ENCODE results near the gene LASP1NB.
A peak's percentile ranks its signal among the peaks of the same experiment; 100 is the strongest.

The LASP1NB gene

DNA sequence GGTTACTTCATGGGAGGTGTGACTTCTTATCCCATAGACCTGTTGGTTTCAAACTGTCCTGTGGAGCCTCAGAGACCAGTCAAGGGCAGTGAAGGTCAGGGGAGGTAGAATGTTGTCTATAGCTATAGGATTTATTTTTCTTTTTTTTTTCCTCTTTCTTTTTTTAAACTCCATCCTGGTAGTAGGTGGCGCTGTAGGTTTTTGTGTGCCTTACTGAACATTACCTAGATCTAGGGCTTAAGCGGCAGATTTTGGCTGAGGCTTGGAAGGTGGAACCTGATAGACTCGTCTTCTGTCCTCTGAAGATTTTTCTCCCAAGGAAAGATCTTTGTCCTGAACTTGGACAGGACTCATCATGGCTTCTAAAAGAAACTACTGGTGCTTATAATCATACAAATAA lies 8.2 kb upstream of the LASP1NB start:
- no CpG with 5 or more reads among the region's 3 CpGs for WGBS, 2 donors (ENCODE audit: extremely low coverage in 2 of 2, insufficient read length in 2 of 2, insufficient replicate concordance in 1 of 2)
- no peak for DNase-seq (ENCODE audit: low spot score)
- H2BK12ac ChIP-seq (ENCODE audit: low read length) = no peak overlapping the region

DNA sequence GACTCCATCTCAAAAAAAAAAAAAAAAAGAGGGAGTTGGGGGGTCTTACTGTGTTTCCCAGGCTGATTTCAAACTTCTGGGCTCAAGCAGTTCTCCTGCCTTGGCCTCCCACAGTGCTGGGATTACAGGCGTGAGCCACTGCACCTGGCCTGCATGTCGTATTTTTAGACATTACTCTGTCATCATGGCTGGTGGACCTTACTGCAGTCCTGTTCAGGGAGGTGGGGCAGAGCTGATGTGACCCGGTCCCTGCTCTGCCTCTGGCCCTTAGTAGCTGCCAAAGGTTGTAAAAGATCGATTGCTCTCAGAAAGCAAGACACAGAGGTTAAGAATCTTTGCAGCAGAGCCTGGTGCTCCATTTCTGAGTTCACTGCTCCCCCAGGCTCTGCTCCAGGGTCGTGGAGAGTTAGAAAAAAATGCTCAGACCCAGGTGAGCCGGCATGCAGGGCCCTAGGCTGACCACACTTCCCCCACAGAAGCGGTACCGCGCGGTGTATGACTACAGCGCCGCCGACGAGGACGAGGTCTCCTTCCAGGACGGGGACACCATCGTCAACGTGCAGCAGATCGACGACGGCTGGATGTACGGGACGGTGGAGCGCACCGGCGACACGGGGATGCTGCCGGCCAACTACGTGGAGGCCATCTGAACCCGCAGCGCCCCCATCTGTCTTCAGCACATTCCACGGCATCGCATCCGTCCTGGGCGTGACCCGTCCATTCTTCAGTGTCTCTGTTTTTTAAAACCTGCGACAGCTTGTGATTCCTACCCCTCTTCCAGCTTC lies 7.1 kb upstream of the LASP1NB start:
- peaks cover 21 to 65% of the 10 kb centered on the region in 2 donors for H3K36me3 ChIP-seq (replicated peaks in 1 of 2; ENCODE audit: control insufficient read depth in 2 of 2, insufficient read depth in 2 of 2, low read length in 2 of 2)
- no peak overlapping the region for H3K4ac ChIP-seq (ENCODE audit: low read length)
- H3K27me3 ChIP-seq (ENCODE audit: control insufficient read depth in 3 of 3, insufficient read depth in 3 of 3, low read depth in 1 of 3, low read length in 3 of 3) = no peaks in the 10 kb centered on the region
- no peak overlapping the region for H2BK120ac ChIP-seq (ENCODE audit: low read depth, low read length)
- no peak overlapping the region for H2BK5ac ChIP-seq (ENCODE audit: low read length)
- WGBS, 2 donors (ENCODE audit: extremely low coverage in 2 of 2, insufficient read length in 2 of 2, insufficient replicate concordance in 1 of 2) = no CpG with 5 or more reads among the region's 37 CpGs
- no peak for DNase-seq (ENCODE audit: low spot score)
- no peak overlapping the region for H3K4me2 ChIP-seq (ENCODE audit: insufficient read depth, low read length, poor library complexity, severe bottlenecking)
- H2BK15ac ChIP-seq (ENCODE audit: low read length) = no peak overlapping the region
- H2AK5ac ChIP-seq (ENCODE audit: low read depth, low read length) = no peak overlapping the region
- no peak overlapping the region for H2AFZ ChIP-seq (ENCODE audit: low read length)
- no peak overlapping the region for H4K8ac ChIP-seq (ENCODE audit: low read depth, low read length)
- H3K23ac ChIP-seq (ENCODE audit: low read depth, low read length, poor library complexity) = no peak overlapping the region
- no peak overlapping the region for H2BK12ac ChIP-seq (ENCODE audit: low read length)
- H3K4me1 ChIP-seq (ENCODE audit: control insufficient read depth in 2 of 2, insufficient read depth in 1 of 2, low read depth in 1 of 2, low read length in 2 of 2) = peaks cover 7 to 12% of the 10 kb centered on the region in 2 donors
- no peaks in the 10 kb centered on the region for H3K9me3 ChIP-seq (replicated peaks in 1 of 2; ENCODE audit: control insufficient read depth in 2 of 2, insufficient read depth in 1 of 2, low read depth in 1 of 2, low read length in 2 of 2)
- no peak overlapping the region for H3K27ac ChIP-seq (replicated peaks; ENCODE audit: low read length)
- no peak overlapping the region for H3K14ac ChIP-seq (ENCODE audit: low read length)
- peak overlapping the region; percentile 9 for H3K9ac ChIP-seq (ENCODE audit: low read depth, low read length, poor library complexity)
- peaks cover 2% of the 10 kb centered on the region for H3K79me1 ChIP-seq (ENCODE audit: low read depth, low read length)
- H3K4me3 ChIP-seq (ENCODE audit: low read length in 2 of 2) = no peak overlapping the region
- H4K91ac ChIP-seq (ENCODE audit: low read depth, low read length, poor library complexity) = no peak overlapping the region
- H3K18ac ChIP-seq (ENCODE audit: low read length) = peak overlapping the region; percentile 81

More for the DNA sequence above, 8.2 kb upstream of the LASP1NB start:
- Histone ChIP-seq H3K79me1 (ENCODE audit: low read depth, low read length) (peaks cover 3% of the 10 kb centered on the region), H2BK120ac (ENCODE audit: low read depth, low read length) (no peak overlapping the region), H3K4me1 (ENCODE audit: control insufficient read depth in 2 of 2, insufficient read depth in 1 of 2, low read depth in 1 of 2, low read length in 2 of 2) (peaks cover 0 to 5% of the 10 kb centered on the region in 2 donors), H2AK5ac (ENCODE audit: low read depth, low read length) (no peak overlapping the region), H2AFZ (ENCODE audit: low read length) (no peak overlapping the region), H3K36me3 (replicated peaks in 1 of 2; ENCODE audit: control insufficient read depth in 2 of 2, insufficient read depth in 2 of 2, low read length in 2 of 2) (peaks cover 22 to 75% of the 10 kb centered on the region in 2 donors), H3K18ac (ENCODE audit: low read length) (no peak overlapping the region), H4K8ac (ENCODE audit: low read depth, low read length) (no peak overlapping the region), H3K14ac (ENCODE audit: low read length) (no peak overlapping the region), H3K9me3 (replicated peaks in 1 of 2; ENCODE audit: control insufficient read depth in 2 of 2, insufficient read depth in 1 of 2, low read depth in 1 of 2, low read length in 2 of 2) (no peaks in the 10 kb centered on the region), H2BK5ac (ENCODE audit: low read length) (no peak overlapping the region), H3K23ac (ENCODE audit: low read depth, low read length, poor library complexity) (no peak overlapping the region), H3K4me3 (ENCODE audit: low read length in 2 of 2) (no peak overlapping the region), H3K4me2 (ENCODE audit: insufficient read depth, low read length, poor library complexity, severe bottlenecking) (no peak overlapping the region), H4K91ac (ENCODE audit: low read depth, low read length, poor library complexity) (no peak overlapping the region), H3K27me3 (ENCODE audit: control insufficient read depth in 3 of 3, insufficient read depth in 3 of 3, low read depth in 1 of 3, low read length in 3 of 3) (no peaks in the 10 kb centered on the region), H3K4ac (ENCODE audit: low read length) (no peak overlapping the region), H3K27ac (replicated peaks; ENCODE audit: low read length) (no peak overlapping the region), H3K9ac (ENCODE audit: low read depth, low read length, poor library complexity) (no peak overlapping the region), H2BK15ac (ENCODE audit: low read length) (no peak overlapping the region)

DNA sequence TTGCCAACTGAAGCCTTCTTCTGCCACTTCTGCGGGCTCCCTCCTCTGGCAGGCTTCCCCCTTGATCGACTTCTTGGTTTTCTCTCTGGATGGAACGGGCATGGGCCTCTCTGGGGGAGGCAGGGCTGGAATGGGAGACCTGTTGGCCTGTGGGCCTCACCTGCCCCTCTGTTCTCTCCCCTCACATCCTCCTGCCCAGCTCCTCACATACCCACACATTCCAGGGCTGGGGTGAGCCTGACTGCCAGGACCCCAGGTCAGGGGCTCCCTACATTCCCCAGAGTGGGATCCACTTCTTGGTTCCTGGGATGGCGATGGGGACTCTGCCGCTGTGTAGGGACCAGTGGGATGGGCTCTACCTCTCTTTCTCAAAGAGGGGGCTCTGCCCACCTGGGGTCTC lies 6.5 kb upstream of the LASP1NB start:
- DNase-seq (ENCODE audit: low spot score) = no peak
- H2BK15ac ChIP-seq (ENCODE audit: low read length) = no peak overlapping the region
- H3K18ac ChIP-seq (ENCODE audit: low read length) = no peak overlapping the region
- no peak overlapping the region for H3K4me2 ChIP-seq (ENCODE audit: insufficient read depth, low read length, poor library complexity, severe bottlenecking)
- H3K4me1 ChIP-seq (ENCODE audit: control insufficient read depth in 2 of 2, insufficient read depth in 1 of 2, low read depth in 1 of 2, low read length in 2 of 2) = peaks cover 7 to 12% of the 10 kb centered on the region in 2 donors
- H3K14ac ChIP-seq (ENCODE audit: low read length) = no peak overlapping the region
- no peak overlapping the region for H2AK5ac ChIP-seq (ENCODE audit: low read depth, low read length)
- no peak overlapping the region for H3K9ac ChIP-seq (ENCODE audit: low read depth, low read length, poor library complexity)
- no peaks in the 10 kb centered on the region for H3K9me3 ChIP-seq (replicated peaks in 1 of 2; ENCODE audit: control insufficient read depth in 2 of 2, insufficient read depth in 1 of 2, low read depth in 1 of 2, low read length in 2 of 2)
- no CpG with 5 or more reads among the region's 5 CpGs for WGBS, 2 donors (ENCODE audit: extremely low coverage in 2 of 2, insufficient read length in 2 of 2, insufficient replicate concordance in 1 of 2)
- H3K23ac ChIP-seq (ENCODE audit: low read depth, low read length, poor library complexity) = no peak overlapping the region
- peaks cover 2% of the 10 kb centered on the region for H3K79me1 ChIP-seq (ENCODE audit: low read depth, low read length)
- H2BK12ac ChIP-seq (ENCODE audit: low read length) = no peak overlapping the region
- H2BK120ac ChIP-seq (ENCODE audit: low read depth, low read length) = no peak overlapping the region
- no peak overlapping the region for H4K91ac ChIP-seq (ENCODE audit: low read depth, low read length, poor library complexity)
- H3K4me3 ChIP-seq (ENCODE audit: low read length in 2 of 2) = no peak overlapping the region
- H2BK5ac ChIP-seq (ENCODE audit: low read length) = no peak overlapping the region
- H3K27me3 ChIP-seq (ENCODE audit: control insufficient read depth in 3 of 3, insufficient read depth in 3 of 3, low read depth in 1 of 3, low read length in 3 of 3) = no peaks in the 10 kb centered on the region
- H3K4ac ChIP-seq (ENCODE audit: low read length) = no peak overlapping the region
- H3K36me3 ChIP-seq (replicated peaks in 1 of 2; ENCODE audit: control insufficient read depth in 2 of 2, insufficient read depth in 2 of 2, low read length in 2 of 2) = peaks cover 20 to 63% of the 10 kb centered on the region in 2 donors
- no peak overlapping the region for H2AFZ ChIP-seq (ENCODE audit: low read length)
- H4K8ac ChIP-seq (ENCODE audit: low read depth, low read length) = no peak overlapping the region
- H3K27ac ChIP-seq (replicated peaks; ENCODE audit: low read length) = no peak overlapping the region

DNA sequence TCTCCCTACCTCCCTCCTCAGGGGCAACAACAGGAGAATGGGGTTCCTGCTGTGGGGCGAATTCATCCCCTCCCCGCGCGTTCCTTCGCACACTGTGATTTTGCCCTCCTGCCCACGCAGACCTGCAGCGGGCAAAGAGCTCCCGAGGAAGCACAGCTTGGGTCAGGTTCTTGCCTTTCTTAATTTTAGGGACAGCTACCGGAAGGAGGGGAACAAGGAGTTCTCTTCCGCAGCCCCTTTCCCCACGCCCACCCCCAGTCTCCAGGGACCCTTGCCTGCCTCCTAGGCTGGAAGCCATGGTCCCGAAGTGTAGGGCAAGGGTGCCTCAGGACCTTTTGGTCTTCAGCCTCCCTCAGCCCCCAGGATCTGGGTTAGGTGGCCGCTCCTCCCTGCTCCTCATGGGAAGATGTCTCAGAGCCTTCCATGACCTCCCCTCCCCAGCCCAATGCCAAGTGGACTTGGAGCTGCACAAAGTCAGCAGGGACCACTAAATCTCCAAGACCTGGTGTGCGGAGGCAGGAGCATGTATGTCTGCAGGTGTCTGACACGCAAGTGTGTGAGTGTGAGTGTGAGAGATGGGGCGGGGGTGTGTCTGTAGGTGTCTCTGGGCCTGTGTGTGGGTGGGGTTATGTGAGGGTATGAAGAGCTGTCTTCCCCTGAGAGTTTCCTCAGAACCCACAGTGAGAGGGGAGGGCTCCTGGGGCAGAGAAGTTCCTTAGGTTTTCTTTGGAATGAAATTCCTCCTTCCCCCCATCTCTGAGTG lies 5.9 kb upstream of the LASP1NB start:
- H2AFZ ChIP-seq (ENCODE audit: low read length) = no peak overlapping the region
- H3K18ac ChIP-seq (ENCODE audit: low read length) = no peak overlapping the region
- H4K8ac ChIP-seq (ENCODE audit: low read depth, low read length) = no peak overlapping the region
- no peak for DNase-seq (ENCODE audit: low spot score)
- peaks cover 7 to 12% of the 10 kb centered on the region in 2 donors for H3K4me1 ChIP-seq (ENCODE audit: control insufficient read depth in 2 of 2, insufficient read depth in 1 of 2, low read depth in 1 of 2, low read length in 2 of 2)
- no peak overlapping the region for H2BK120ac ChIP-seq (ENCODE audit: low read depth, low read length)
- H3K27ac ChIP-seq (replicated peaks; ENCODE audit: low read length) = no peak overlapping the region
- H2AK5ac ChIP-seq (ENCODE audit: low read depth, low read length) = no peak overlapping the region
- no CpG with 5 or more reads among the region's 16 CpGs for whole genome bisulfite sequencing, 2 donors (ENCODE audit: extremely low coverage in 2 of 2, insufficient read length in 2 of 2, insufficient replicate concordance in 1 of 2)
- no peaks in the 10 kb centered on the region for H3K27me3 ChIP-seq (ENCODE audit: control insufficient read depth in 3 of 3, insufficient read depth in 3 of 3, low read depth in 1 of 3, low read length in 3 of 3)
- H2BK15ac ChIP-seq (ENCODE audit: low read length) = no peak overlapping the region
- peaks cover 18 to 57% of the 10 kb centered on the region in 2 donors for H3K36me3 ChIP-seq (replicated peaks in 1 of 2; ENCODE audit: control insufficient read depth in 2 of 2, insufficient read depth in 2 of 2, low read length in 2 of 2)
- no peak overlapping the region for H3K4me2 ChIP-seq (ENCODE audit: insufficient read depth, low read length, poor library complexity, severe bottlenecking)
- H2BK5ac ChIP-seq (ENCODE audit: low read length) = no peak overlapping the region
- no peaks in the 10 kb centered on the region for H3K9me3 ChIP-seq (replicated peaks in 1 of 2; ENCODE audit: control insufficient read depth in 2 of 2, insufficient read depth in 1 of 2, low read depth in 1 of 2, low read length in 2 of 2)
- H2BK12ac ChIP-seq (ENCODE audit: low read length) = no peak overlapping the region
- no peak overlapping the region for H3K4ac ChIP-seq (ENCODE audit: low read length)
- H3K9ac ChIP-seq (ENCODE audit: low read depth, low read length, poor library complexity) = peak overlapping the region; percentile 15
- peaks cover 2% of the 10 kb centered on the region for H3K79me1 ChIP-seq (ENCODE audit: low read depth, low read length)
- no peak overlapping the region for H3K23ac ChIP-seq (ENCODE audit: low read depth, low read length, poor library complexity)
- H3K14ac ChIP-seq (ENCODE audit: low read length) = no peak overlapping the region
- H3K4me3 ChIP-seq (ENCODE audit: low read length in 2 of 2) = no peak overlapping the region
- no peak overlapping the region for H4K91ac ChIP-seq (ENCODE audit: low read depth, low read length, poor library complexity)

Measured in neuronal stem cell (in vitro differentiated cells).